Spleen (tissue), 11 donors: Measurements from ENCODE around the gene GRM2. TPM values are rescaled to one million over a fixed set of nuclear protein-coding genes. Genes with fewer than 3 reads are reported as not detected.

ENCODE experiments used
- DNase-seq: peaks from one replicate; pipeline ENCODE4 v3.0.0-alpha.2; 2020
- H3K27ac ChIP-seq, 8 donors: fragments of 200-600 bp; sonication (generic) in 7 of 8; 1 replicate in 4 of 8; 2 replicates in 4 of 8; pipeline versions ENCODE4 v1.5.0 to v1.8.0; 2016 to 2021; ENCODE audit warnings: inconsistent platforms in 4 of 8, mild to moderate bottlenecking in 4 of 8, moderate library complexity in 1 of 8
- H3K27me3 ChIP-seq, 7 donors: fragments of 200-600 bp; sonication (generic) in 6 of 7; replicated peaks in 1 of 7; 1 replicate in 4 of 7; 2 replicates in 3 of 7; pipeline versions ENCODE4 v1.5.0 to v1.8.0; 2016 to 2021; ENCODE audit warnings: inconsistent platforms in 3 of 7, mild to moderate bottlenecking in 1 of 7
- H3K36me3 ChIP-seq, 6 donors: fragments of 200-600 bp; sonication (generic) in 5 of 6; 1 replicate in 4 of 6; 2 replicates in 2 of 6; pipeline versions ENCODE4 v1.5.0 to v1.8.0; 2016 to 2021; ENCODE audit warnings: inconsistent platforms in 2 of 6
- H3K4me1 ChIP-seq, 6 donors: fragments of 200-600 bp; sonication (generic) in 5 of 6; 1 replicate in 3 of 6; 2 replicates in 3 of 6; pipeline versions ENCODE4 v1.5.0 to v1.8.0; 2016 to 2021; ENCODE audit warnings: inconsistent platforms in 3 of 6
- H3K4me3 ChIP-seq, 8 donors: fragments of 200-600 bp; sonication (generic) in 7 of 8; 1 replicate in 4 of 8; 2 replicates in 4 of 8; pipeline versions ENCODE4 v1.5.0 to v1.8.0; 2016 to 2021; ENCODE audit warnings: inconsistent platforms in 4 of 8, mild to moderate bottlenecking in 4 of 8, moderate library complexity in 2 of 8
- H3K9me3 ChIP-seq, 8 donors: fragments of 200-600 bp; sonication (generic) in 7 of 8; 1 replicate in 4 of 8; 2 replicates in 4 of 8; pipeline versions ENCODE4 v1.5.0 to v1.8.0; 2016 to 2021; ENCODE audit warnings: inconsistent platforms in 4 of 8
- POLR2A ChIP-seq, 3 donors: fragments of 450-650 bp; IDR thresholded peaks; one replicate each; pipeline ENCODE4 v1.5.1; 2017; ENCODE audit warnings: antibody characterized with exemption in 3 of 3, mild to moderate bottlenecking in 1 of 3
- POLR2AphosphoS5 ChIP-seq, 3 donors: sonication (generic); formaldehyde crosslinking; IDR thresholded peaks; one replicate each; pipeline ENCODE4 v1.5.1; 2017; ENCODE audit warnings: antibody characterized with exemption in 3 of 3
- WGBS, 5 donors: extraction: QIAGEN DNeasy Blood & Tissue Kit in 3 of 5; methylation state at CpG; one replicate each; pipeline versions ENCODE4 v1.1.5 to v1.1.7; 2013 to 2018; 5-methylcytosine and 5-hydroxymethylcytosine counted together
- intact Hi-C: fragments of 100-400 bp; cut with DNase I; formaldehyde crosslinking; loops from one replicate; pipeline ENCODE4 v1.15.0; 2023; ENCODE audit warnings: low total_unique reads
- polyA plus RNA-seq, 3 donors: library from polyadenylated mRNA; stranded (reverse); fragments of 200-250 nt; gene quantifications; one replicate each; pipeline ENCODE4 v1.2.1, GENCODE V29; 2013
- total RNA-seq, 7 donors: library from RNA; depleted of rRNA in 3 of 7; stranded (reverse); fragments of >200 nt in 3 of 7; fragmentation: NEBNext Ultra II Directional in 4 of 7; extraction: Animal tissue kit (Norgen Biotek cat#: 25700) in 4 of 7; gene quantifications; one replicate each; pipeline versions ENCODE4 v1.1.0 to v1.2.1, GENCODE V29; 2016 to 2021
- TF ChIP-seq, protein P1 (sequence below), 11 experiments: fragments of 200-600 bp in 7 of 11; fragments of 450-650 bp in 4 of 11; sonication (generic) in 4 of 11; IDR thresholded peaks in 8 of 11; conservative IDR thresholded peaks in 3 of 11; 1 replicate in 7 of 11; 2 replicates in 4 of 11; pipeline versions ENCODE4 v1.4.0 to v1.8.0; 2016 to 2021; ENCODE audit warnings: antibody characterized with exemption in 11 of 11, inconsistent platforms in 4 of 11, mild to moderate bottlenecking in 1 of 11
- donor health status: healthy with polysubstance abuse.
- donor health status: DM: no; HTN: no; CAD: no; lungs with moderate emphysema.
- donor health status: DM: no; HTN: no; CAD: no.
- donor health status: Bipolar disorder and iron deficiency.
- donor health status: healthy.
- donor health status: DM: no; HTN: no; CAD: no.
- donor health status: DM: yes; HTN: yes; CAD: no.

The GRM2 gene
- total and polyA plus RNA-seq, 10 donors: 0.17 to 2.7 (median 1.4) TPM

DNA sequence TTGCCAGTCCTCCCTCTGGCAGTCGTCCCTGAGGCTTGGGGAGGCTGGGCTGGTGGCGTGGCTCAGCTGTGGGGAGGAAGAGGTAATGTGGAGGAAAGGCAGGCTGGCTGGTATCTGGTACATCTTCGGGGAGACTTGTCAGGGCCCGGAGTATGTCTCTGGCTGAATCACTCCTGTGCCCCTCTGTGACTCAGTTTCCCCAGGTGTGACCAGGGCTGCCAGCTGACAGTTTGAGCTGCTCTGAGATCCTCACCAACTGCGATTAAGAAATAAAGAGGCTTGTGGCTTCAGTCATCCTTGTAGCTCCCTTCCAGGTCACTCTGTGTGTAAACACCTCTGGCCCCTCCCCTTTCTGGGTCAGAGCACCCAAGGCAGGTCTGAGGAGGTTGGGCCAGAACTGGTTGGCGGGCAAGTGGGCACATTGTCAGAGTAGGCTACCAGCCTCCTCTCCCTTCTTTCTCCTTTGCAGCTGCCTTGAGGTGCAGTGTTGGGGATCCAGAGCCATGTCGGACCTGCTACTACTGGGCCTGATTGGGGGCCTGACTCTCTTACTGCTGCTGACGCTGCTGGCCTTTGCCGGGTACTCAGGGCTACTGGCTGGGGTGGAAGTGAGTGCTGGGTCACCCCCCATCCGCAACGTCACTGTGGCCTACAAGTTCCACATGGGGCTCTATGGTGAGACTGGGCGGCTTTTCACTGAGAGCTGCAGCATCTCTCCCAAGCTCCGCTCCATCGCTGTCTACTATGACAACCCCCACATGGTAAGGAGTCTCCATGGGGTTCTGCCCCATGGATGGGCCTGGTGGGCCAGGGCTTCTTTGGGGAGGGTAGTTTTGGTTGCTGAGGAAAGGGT lies 32.8 kb upstream of the GRM2 start:
- H3K4me1 ChIP-seq: peaks cover 35 to 96% (median 75%) of the 10 kb centered on the region in 6 donors
- peak overlapping the region in 3 of 8 donors; percentile 1 to 98 (median 41) for H3K27ac ChIP-seq
- no peaks in the 10 kb centered on the region for H3K9me3 ChIP-seq
- no peaks in the 10 kb centered on the region for H3K27me3 ChIP-seq
- 90 to 93% (median 92%) methylated on average over 10 to 14 of the region's 14 CpGs for WGBS, 5 donors
- no peak overlapping the region for H3K4me3 ChIP-seq
- TF ChIP-seq, protein P1, sequence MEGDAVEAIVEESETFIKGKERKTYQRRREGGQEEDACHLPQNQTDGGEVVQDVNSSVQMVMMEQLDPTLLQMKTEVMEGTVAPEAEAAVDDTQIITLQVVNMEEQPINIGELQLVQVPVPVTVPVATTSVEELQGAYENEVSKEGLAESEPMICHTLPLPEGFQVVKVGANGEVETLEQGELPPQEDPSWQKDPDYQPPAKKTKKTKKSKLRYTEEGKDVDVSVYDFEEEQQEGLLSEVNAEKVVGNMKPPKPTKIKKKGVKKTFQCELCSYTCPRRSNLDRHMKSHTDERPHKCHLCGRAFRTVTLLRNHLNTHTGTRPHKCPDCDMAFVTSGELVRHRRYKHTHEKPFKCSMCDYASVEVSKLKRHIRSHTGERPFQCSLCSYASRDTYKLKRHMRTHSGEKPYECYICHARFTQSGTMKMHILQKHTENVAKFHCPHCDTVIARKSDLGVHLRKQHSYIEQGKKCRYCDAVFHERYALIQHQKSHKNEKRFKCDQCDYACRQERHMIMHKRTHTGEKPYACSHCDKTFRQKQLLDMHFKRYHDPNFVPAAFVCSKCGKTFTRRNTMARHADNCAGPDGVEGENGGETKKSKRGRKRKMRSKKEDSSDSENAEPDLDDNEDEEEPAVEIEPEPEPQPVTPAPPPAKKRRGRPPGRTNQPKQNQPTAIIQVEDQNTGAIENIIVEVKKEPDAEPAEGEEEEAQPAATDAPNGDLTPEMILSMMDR (IDR thresholded peaks at IDR 0.05 in 8 of 11, conservative IDR thresholded peaks at IDR 0.05 in 3 of 11): no peak
- no peak for TF ChIP-seq POLR2AphosphoS5 (IDR thresholded peaks at IDR 0.05)
- TF ChIP-seq POLR2A (IDR thresholded peaks at IDR 0.05): no peak
- intact Hi-C loops: loop anchor here (10.0 kb wide), 1 partner anchor 289 kb away; the partner anchor contains the start of gene MANF
- peaks cover 0 to 51% (median 3%) of the 10 kb centered on the region in 6 donors for H3K36me3 ChIP-seq
- DNase-seq: peak; percentile 69

DNA sequence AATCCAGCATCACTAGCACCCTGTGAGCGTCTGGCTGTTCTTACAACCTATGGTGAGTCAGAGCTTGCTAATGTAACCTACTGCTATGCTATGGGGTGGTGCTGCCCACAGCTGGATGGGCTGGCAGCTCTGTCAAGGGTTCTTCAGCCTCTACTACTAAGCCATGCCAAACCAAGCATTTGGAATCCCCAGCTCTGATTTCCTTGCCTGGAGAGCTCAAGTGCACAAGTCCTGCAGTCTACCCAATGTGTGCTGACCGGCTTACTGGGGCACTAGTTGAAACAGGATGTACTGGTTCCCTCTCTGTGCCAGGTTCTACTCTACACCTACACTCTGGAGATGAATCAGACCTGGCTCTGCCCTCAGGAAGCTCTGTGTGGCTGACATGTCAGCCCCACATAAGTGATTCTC lies 31.7 kb upstream of the GRM2 start:
- no peak overlapping the region for H3K4me3 ChIP-seq
- 54 to 87% (median 82%) methylated on average over 2 of the region's 2 CpGs for WGBS, 5 donors
- no peaks in the 10 kb centered on the region for H3K9me3 ChIP-seq
- intact Hi-C loops: loop anchor here (10.0 kb wide), 1 partner anchor 290 kb away; the partner anchor contains the start of gene MANF
- TF ChIP-seq POLR2AphosphoS5 (IDR thresholded peaks at IDR 0.05): no peak
- TF ChIP-seq POLR2A (IDR thresholded peaks at IDR 0.05): no peak
- TF ChIP-seq, protein P1 (IDR thresholded peaks at IDR 0.05 in 8 of 11, conservative IDR thresholded peaks at IDR 0.05 in 3 of 11): no peak
- no peak for DNase-seq
- peak overlapping the region in 1 of 8 donors; percentile 1 for H3K27ac ChIP-seq
- no peaks in the 10 kb centered on the region for H3K27me3 ChIP-seq
- peaks cover 0 to 60% (median 3%) of the 10 kb centered on the region in 6 donors for H3K36me3 ChIP-seq
- H3K4me1 ChIP-seq: peaks cover 33 to 96% (median 74%) of the 10 kb centered on the region in 6 donors

GRCh38 chr3:51676102-51676640 lies 30.7 kb upstream of the GRM2 start:
- intact Hi-C loops: loop anchor here (10.0 kb wide), 1 partner anchor 291 kb away; the partner anchor contains the start of gene MANF
- H3K27me3 ChIP-seq: no peaks in the 10 kb centered on the region
- no peaks in the 10 kb centered on the region for H3K9me3 ChIP-seq
- TF ChIP-seq, protein P1 (IDR thresholded peaks at IDR 0.05 in 8 of 11, conservative IDR thresholded peaks at IDR 0.05 in 3 of 11): no peak
- TF ChIP-seq POLR2A (IDR thresholded peaks at IDR 0.05) (no peak), POLR2AphosphoS5 (IDR thresholded peaks at IDR 0.05) (no peak)
- 84 to 96% (median 88%) methylated on average over 3 of the region's 3 CpGs for WGBS, 5 donors
- peaks cover 37 to 99% (median 77%) of the 10 kb centered on the region in 6 donors for H3K4me1 ChIP-seq
- no peak overlapping the region for H3K4me3 ChIP-seq
- peak overlapping the region in 1 of 8 donors; percentile 29 for H3K27ac ChIP-seq
- DNase-seq: peak; percentile 17
- H3K36me3 ChIP-seq: peaks cover 0 to 69% (median 3%) of the 10 kb centered on the region in 6 donors
